ENCODE data around the gene STAG1.
"Not testable (repeated sequence)": the region's sequence is repeated elsewhere in the genome, so short reads cannot be mapped to it uniquely, and the experiment has no call there.

The STAG1 gene

DNA sequence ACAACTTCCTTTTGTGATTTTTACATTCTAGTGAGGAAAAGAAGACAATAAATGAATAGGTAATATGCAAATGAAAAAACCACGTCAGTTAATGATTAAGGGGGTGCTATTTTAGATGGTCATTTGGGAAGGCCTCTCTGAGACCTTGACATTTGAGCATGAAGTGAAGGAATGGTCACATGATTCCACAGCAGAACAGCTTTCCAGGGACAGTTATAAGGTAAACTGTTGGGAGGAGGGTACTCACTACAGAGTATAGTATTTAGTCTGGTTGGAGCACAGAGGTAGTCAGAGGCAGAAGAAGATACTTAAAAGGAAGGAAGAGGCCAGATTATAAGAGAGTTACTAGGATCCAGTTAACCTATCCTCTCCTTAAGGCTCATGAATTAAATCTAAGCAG is 246.5 kb downstream of the STAG1 start:
- no peak for DNase-seq (ENCODE audit: low spot score)

DNA sequence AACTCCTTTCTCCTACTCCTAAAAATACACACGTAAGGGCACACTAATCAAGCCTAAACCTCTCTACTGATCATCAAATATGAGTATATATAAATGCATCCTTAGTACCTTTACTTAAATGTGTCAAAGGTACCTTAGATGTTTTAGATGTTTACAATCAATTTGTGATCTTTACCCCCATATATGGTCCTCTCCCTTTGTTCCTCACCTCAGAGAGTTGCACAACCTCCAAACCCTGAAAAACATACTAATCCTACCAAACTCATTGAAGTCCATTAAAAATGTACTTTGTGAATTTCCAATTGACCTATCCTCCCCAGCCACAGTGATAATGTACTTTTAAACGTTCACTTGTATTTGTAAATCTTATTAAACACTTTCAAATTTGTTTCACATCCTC is 249.1 kb downstream of the STAG1 start:
- DNase-seq (ENCODE audit: low spot score) = no peak

DNA sequence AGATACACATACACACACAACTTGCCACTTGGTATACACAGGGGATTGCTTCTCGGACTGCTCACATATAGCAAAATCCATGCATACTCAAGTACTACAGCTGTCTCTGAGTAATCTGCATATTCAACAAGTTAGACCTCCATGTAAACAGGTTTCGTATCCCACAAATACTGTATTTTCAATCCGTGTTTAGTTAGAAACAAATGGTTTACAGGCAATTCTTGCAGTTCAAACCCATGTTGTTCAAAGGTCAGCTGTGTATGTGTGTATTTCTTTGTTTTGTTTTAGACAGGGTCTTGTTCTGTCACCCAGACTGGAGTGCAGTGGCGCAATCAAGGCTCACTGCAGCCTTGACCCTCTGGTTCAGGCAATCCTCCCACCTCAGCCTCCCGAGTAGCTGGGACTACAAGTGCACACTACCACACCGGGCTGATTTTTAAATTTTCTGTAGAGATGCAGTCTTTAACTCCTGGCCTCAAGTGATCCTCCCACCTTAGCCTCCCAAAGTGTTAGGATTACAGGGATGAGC is 253.2 kb downstream of the STAG1 start:
- no peak for DNase-seq (ENCODE audit: low spot score)

DNA sequence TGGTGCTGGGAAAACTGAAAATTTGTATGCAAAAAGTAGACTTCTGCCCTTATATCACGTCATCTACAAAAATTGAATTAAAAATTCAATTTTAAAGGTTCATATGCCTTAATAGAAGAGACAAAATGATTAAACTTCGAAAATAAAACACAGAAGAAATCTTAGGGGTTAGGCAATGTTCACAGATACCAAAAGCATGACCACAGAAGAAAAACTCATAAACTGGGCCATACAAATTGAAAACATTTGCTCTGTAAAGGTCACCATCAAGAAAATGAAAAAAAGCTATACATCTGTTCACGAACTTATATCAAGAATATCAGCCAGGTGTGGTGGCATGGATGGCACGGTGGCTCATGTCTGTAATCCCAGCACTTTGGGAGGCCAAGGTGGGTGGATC is 257.0 kb downstream of the STAG1 start:
- DNase-seq (ENCODE audit: low spot score) = no peak

DNA sequence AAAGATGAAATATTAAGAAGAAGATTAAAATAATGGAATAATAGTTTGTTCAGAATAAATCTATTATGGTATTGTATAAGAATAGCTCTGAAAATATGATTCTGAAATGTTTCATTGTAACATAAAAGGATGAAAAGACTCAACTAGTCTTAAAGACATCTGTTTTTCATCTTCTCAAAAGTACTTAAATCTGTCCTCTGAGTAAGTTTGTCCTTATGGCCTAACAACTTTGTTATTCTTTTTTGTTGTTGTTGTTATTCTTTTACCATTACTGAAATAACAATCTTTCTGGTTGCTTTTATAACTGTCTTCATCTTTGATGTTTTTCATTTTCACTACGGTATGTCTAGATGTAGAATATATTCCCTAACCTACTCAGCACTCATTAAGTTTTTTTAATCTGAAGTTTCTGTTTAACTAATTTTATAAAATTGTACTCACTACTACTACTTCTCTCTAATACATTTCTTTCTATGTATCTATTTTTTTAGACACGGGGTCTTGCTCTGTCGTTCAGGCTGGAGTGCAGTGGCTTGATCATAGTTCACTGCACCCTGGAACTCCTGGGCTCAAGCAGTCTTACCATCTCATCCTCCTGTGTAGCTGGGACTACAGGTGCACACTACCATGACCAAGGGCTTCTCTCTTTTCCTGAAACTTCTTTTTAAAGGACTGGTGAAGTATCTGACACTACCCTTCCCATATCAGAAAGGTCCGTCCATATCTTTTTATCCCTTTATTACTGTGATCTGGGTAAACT is 261.4 kb downstream of the STAG1 start:
- DNase-seq (ENCODE audit: low spot score) = no peak

DNA sequence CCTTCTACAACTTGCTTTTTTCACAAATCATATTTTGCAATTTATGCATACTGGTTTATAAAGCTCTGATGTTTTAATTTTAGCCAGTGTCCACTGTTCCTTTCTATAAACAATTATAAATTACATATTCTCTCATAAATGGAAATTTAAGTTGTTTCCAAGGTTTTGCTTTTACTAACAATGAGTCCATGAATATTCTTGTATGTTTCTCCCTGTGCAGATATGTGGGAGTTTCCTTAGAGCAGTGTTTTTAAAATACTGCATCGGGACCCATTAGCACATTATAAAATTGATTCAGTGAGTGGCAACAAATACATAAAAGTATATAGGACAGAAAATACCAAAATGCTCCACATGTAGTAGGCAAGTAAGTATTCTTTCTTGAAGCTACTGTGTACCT is 266.4 kb downstream of the STAG1 start:
- DNase-seq (ENCODE audit: low spot score) = no peak

DNA sequence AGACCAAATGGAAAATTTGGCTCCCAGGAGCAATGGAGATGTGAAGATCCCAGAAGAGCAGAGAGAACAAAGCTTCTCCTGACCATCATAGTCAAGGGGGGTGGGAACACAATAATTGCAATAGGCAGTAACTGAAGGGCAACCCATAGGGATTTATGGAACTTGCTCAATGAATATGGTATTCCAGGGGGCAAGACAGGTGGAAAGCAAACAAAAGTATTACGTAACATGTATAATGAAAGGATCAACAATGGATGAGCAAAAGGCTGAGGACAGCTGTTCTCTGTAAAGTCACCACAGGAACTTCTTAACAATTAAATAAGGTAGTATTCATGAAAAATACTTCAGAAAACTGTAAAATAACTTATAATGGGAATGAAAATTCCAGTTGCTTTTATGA is 275.9 kb downstream of the STAG1 start:
- DNase-seq (ENCODE audit: low spot score) = no peak

DNA sequence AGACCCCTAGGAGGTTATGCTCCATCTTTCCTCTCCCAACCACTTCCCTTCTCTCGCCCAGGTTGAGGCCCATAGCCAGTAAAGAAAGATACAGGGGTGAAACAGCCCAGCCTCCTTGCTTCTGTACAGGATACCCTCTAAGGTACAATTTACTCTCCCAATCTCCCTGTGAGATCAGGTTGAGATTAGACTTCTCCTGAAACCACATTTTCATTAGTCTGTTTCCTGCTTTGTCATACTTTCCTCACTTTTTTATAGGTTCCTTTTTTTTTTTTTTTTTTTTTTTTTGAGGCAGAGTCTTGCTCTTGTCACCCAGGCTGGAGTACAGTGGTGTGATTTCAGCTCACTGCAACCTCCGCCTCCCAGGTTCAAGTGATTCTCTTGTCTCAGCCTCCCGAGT is 277.3 kb downstream of the STAG1 start:
- DNase-seq (ENCODE audit: low spot score) = not testable (repeated sequence)

DNA sequence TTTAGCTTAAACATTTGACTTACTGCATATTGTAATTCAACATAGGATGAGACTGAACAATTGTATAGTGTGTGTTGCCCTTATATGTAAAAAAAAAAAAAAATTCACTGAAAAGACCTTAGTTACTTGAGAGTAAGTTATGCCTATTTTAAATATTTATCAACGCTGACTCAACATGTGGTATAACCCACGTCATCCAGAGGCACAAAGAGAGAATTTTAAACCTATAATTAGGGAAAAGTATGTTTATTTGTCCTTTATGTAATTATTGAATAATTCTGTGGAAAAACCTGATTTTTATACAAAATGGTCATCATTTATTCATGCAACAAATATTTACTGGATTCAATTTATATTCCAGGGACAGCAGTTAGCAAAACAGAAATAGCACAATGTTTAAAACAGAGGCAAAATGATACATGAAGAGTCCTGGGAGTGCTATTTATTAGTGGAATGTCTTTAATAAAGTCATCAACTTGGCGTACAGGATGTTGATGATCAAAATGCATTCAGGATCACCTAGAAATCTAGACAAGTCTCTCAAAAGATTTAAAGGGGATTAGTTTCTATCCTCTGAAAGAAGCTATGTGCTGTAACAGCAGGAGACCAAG is 278.4 kb downstream of the STAG1 start:
- no peak for DNase-seq (ENCODE audit: low spot score)

DNA sequence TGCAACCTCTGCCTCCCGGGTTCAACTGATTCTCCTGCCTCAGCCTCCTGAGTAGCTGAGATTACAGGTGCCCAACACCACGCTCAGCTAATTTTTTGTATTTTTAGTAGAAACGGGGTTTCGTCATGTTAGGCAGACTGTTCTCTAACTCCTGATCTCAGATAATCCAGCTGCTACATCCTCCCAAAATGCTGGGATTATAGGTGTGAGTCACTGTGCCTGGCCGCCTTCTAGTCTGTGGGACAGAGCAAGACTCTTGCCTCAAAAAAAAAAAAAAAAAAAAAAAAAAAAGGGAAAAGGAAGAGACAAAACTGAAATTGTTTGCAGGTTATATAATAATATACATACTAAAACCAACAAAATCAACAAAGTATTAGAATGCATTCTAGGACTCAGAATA is 286.9 kb downstream of the STAG1 start:
- DNase-seq (ENCODE audit: low spot score) = no peak

DNA sequence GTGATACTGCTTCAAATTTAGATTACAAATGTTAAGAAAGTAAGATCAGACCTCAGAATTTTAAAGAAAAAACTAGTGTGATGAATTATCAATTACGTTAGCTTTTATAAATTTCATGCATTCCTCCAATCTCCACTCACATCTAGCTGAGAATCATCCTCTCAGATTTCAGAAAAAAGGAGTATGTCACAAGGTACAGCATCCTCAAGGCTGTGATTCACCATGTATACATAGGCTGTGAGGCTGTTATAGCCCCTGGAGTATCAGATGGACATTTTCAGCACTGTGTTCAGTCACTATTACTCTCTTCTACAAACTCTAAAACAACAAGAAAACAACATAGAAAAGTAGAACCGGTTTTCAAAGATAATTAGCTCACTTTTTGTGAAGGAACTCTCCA is 287.7 kb downstream of the STAG1 start:
- DNase-seq (ENCODE audit: low spot score) = no peak

DNA sequence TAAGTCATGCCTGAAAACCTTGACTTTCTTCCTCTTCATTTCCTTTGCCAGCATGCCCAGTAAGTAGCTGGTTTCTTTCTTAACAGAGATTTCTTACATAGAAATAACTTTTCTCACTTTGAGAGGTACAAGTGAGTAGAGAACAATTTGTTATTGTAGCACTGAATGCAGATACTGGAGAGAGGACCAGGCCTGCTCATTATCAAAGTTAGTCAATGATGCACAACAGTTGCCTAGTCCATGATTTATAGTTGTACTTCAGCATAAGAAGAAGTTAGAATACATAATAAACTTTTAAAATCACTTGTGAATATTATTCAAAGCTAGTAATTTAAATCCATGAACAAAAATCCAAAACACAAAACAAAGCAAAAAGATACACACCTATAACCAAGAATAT is 289.0 kb downstream of the STAG1 start:
- DNase-seq (ENCODE audit: low spot score) = no peak

DNA sequence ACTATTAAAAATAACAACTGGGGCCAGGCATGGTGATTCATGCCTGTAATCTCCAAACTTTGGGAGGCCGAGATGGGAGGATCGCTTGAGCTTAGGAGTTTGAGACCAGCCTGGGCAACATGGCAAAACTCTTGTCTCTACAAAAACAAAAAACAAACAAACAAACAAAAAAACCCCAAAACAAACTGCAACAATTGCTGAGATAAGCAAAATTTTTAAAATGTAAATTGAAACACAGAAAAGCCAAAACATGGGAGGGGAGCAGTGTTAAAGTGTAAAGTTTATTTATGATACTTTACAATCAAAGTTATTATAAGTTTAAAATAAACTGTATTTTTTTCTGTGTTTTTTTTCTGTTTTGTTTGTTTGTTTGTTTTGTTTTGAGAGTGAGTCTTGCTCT is 294.4 kb downstream of the STAG1 start:
- no peak for DNase-seq (ENCODE audit: low spot score)

DNA sequence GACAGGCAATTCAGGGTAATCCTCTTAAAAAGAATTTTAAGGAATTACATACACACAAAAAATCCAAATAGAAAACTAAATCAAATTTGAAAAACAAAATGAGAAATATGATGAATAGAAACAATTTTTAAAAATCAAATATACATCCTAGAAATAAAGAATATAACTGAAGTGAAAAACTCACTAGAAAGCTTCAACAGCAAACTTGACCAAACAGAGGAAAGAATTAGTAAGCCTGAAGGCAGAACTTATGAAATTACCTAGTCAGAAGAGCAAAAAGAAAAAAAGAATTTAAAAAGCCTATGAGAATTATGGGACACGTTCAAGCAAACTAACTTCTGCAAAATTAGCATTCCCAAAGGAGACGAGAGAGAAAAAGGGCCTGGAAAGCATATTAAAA is 296.0 kb downstream of the STAG1 start:
- no peak for DNase-seq (ENCODE audit: low spot score)

DNA sequence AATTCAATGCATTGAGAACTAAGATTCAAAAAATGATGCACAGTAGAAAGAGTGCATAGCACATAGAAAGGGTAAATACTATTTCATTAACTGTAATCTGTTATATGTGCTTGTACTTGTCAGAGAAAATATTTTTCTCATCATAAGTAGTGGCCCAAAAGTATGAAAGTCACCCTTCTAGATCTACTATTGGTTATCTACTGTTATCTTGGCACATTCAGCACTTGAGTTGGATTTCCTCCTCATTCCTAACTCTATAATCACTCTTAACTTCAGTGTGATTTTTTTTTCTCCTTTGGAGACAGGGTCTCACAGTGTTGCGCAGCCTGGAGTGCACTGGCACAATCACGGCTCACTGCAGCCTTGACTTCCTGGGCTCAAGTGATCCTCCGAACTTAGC is 307.6 kb downstream of the STAG1 start:
- no peak for DNase-seq (ENCODE audit: low spot score)

DNA sequence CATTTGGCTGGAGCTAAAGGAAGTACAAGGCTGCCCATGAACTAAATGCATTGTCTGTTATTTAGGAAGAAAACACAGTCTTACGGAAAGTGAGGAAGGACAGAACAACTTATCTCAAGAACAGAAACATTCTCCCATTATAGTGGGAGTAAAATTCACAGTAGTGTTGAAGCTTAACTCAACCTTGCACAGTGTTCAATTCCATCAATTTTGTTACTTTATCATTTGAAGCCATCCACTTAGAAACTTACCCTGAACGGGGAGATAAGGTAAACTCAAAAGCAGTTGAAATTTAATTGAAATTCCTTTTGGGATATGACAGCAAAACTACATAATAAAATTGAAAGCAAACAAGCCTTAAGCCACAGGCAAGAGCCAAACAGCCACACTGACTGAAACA is 315.1 kb downstream of the STAG1 start:
- DNase-seq (ENCODE audit: low spot score) = no peak

DNA sequence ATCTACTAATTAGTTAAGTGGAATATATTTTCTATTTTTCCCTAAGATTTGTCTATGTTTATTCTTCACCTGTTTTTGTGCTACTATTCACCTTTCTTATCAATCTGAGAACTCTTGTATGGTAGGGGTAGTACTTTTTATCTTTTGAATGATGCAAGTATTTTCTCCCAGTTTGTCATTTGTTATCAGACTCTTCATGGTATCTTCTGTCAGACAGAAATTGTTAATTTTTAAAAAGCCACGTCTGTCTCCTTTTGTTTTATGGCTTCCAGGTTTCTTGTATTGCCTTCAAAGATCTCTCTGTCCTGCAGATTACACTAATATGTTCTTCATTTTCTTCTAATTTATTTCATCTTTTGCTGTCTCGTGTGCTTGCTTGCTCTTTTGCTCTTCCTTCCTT is 317.7 kb downstream of the STAG1 start:
- no peak for DNase-seq (ENCODE audit: low spot score)

DNA sequence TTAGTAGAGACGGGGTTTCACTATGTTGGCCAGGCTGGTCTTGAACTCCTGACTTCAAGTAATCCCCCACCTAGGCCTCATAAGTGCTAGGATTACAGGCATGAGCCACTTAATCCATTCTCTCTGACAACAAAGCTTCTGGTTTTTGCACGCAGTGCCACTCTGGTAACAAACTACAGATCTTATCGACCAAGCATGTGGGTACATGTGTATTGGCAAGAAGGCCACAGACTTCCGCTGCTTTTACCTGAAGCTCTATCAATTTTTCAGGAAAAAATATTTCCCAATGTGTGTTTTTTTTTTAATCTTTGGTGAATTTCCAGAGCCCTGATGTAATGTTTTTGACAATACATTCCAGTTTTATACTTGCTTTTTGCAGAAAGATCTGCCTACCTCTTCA is 319.5 kb downstream of the STAG1 start:
- no peak for DNase-seq (ENCODE audit: low spot score)

DNA sequence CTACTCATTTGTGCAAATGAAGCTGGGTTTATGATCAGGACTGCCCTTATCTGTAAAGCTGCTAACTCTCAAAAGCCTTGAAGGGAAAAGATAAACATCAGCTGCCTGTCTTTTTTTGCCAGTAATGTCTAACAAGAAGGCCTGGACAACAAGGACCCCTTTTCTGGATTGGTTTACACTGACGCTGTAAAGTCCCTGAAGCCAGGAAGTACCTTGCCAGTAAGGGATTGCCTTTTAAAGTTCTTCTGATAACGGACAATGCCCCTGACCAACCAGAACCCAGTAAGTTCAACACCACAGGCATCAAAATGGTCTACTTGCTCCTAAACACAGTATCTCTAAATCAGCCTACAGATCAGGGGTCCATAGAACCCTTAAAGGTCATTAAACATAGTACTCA is 324.0 kb downstream of the STAG1 start:
- DNase-seq (ENCODE audit: low spot score) = no peak

DNA sequence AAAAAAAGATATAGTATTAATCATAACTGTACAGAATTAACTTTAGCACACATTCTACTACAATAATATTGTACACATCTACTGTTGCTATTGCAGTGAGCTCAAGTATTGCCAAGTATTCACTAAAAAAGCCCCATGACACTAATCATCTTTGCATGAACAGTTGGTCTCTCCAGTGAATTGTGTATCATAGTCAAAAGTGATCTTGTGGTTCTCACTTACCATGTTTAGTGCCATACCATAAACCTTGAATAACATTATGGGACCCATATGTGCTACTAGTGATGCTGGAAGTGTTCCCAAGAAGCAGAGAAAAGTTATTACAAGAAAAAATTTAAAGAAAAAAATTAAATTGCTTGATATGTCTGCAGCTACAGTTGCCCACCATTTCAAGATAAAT is 324.9 kb downstream of the STAG1 start:
- DNase-seq (ENCODE audit: low spot score) = no peak

DNA sequence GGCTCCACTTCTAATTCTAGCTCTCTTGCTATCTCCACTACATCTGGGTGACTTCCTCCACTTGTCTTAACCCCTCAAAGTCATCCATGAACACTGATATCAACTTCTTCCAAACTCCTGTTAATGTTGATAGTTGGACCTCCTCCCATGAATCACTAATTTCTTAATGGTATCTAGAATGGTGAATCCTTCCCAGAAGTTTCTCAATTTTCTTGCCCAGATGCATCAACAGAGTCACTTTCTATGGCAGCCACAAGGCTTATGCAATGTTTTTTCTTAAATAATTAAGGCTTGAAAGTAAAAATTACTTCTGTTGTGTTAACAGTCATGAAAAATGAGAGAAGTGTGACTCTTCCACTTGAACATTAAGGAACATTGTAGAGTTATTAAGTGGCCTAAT is 337.7 kb downstream of the STAG1 start:
- DNase-seq (ENCODE audit: low spot score) = no peak

DNA sequence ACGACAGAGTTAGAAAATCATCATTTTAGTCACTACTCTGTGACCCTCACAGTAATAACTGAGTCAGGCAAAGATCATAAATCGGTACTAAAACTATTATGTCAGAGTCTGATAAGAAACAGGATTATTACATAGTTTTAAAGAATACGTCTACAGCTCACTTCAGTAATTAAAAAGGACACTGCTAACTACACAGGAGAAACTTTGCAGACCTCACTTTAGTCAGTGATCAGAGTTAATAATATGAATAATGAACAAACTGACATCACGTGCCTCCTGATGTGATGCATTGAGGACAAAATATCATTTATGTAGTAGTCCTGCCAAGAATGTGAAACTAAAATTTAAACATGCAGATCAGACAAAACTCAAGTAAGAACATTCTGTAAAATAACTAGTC is 339.9 kb downstream of the STAG1 start:
- no peak for DNase-seq (ENCODE audit: low spot score)

DNA sequence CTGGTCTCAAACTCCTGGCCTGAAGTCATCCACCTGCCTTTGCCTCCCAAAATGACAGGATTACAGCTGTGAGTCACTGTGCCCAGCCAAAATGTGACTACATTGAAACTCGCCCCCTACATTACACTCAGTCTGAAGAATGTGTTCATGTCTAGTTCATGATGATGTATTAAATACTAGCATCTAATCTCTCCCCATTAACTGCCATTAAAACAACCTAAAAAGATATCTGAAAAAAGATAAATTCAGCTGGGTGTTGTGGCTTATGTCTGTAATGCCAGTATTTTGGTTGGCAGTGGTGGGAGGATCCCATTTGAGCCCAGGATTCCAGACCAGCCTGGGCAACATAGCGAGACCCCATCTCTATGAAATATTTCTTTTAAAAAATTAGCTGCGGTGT is 342.6 kb downstream of the STAG1 start:
- no peak for DNase-seq (ENCODE audit: low spot score)

DNA sequence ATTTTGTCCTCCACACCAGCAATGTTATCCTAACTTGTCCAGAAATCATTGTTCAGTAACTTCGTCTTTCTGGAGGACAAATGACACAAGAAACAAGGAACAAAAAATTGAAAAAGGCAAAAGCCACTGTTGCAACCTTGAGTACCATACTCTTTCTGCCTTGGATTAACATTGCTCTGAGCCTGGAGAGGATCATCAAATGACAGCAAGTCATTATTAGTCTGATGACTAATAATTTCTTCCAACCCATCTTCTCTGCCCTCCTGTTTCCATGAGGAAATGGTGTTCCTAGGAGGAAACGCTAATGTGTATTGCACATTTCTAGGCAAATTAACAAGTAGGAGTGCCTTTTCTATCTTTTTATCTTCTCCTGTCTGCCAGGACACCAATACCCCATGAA is 348.1 kb downstream of the STAG1 start:
- DNase-seq (ENCODE audit: low spot score) = no peak

All from CD4-positive, alpha-beta T cell treated with Interleukin-6 at 100 ng/mL for 8 hours (primary cell).